Neural cell (in vitro differentiated cells): ENCODE results near the gene FAR2. TPM values are rescaled to one million over a fixed set of nuclear protein-coding genes. Genes with fewer than 3 reads are reported as not detected.
A peak's percentile ranks its signal among the peaks of the same experiment; 100 is the strongest.

Experiments
- H2AFZ ChIP-seq: fragments of 200-600, 300-800 bp; sonication (generic), shearing (Covaris generic); 2 replicates; pipeline ENCODE4 v1.6.0; 2014; ENCODE audit warnings: low read depth, mild to moderate bottlenecking, antibody characterized with exemption, low read length, moderate library complexity
- H3F3A ChIP-seq: fragments of 200-600 bp; shearing (Covaris generic); 2 replicates; pipeline ENCODE4 v1.6.1; 2016; ENCODE audit warnings: mild to moderate bottlenecking, moderate library complexity, mixed read lengths, antibody characterized with exemption, low read length; ENCODE audit not compliant: insufficient read depth, poor library complexity, severe bottlenecking
- H3K27ac ChIP-seq: fragments of 200-600, 300-800 bp; sonication (generic), shearing (Covaris generic); 2 replicates; pipeline ENCODE4 v1.5.1; 2014; ENCODE audit warnings: mild to moderate bottlenecking, low read length, moderate library complexity
- H3K27me3 ChIP-seq: fragments of 300-800, 200-600 bp; sonication (generic), shearing (Covaris generic); 2 replicates; pipeline ENCODE4 v1.6.0; 2014; ENCODE audit warnings: mild to moderate bottlenecking, low read depth, low read length, moderate library complexity; ENCODE audit not compliant: insufficient read depth
- H3K36me3 ChIP-seq: fragments of 300-800, 200-600 bp; sonication (generic), shearing (Covaris generic); 2 replicates; pipeline ENCODE4 v1.5.1; 2014; ENCODE audit warnings: mild to moderate bottlenecking, antibody characterized with exemption, low read length, moderate library complexity; ENCODE audit not compliant: insufficient read depth
- H3K4me2 ChIP-seq: fragments of 300-800, 200-600 bp; sonication (generic), shearing (Covaris generic); 2 replicates; pipeline ENCODE4 v1.6.0; 2014; ENCODE audit warnings: mild to moderate bottlenecking, low read length
- H3K4me3 ChIP-seq: fragments of 300-800, 200-600 bp; sonication (generic), shearing (Covaris generic); 2 replicates; pipeline ENCODE4 v1.5.1; 2014; ENCODE audit warnings: mild to moderate bottlenecking, low read length, moderate library complexity
- H3K79me2 ChIP-seq: fragments of 200-600 bp; shearing (Covaris generic); replicated peaks from 2 replicates; pipeline ENCODE4 v1.6.0; 2014; ENCODE audit warnings: mild to moderate bottlenecking, low read length, moderate library complexity; ENCODE audit not compliant: insufficient read depth
- H3K9ac ChIP-seq: fragments of 300-800, 200-600 bp; sonication (generic), shearing (Covaris generic); 2 replicates; pipeline ENCODE4 v1.6.1; 2016; ENCODE audit warnings: mild to moderate bottlenecking, low read length, mixed read lengths
- H3K9me2 ChIP-seq: fragments of 200-600 bp; shearing (Covaris generic); 2 replicates; pipeline ENCODE4 v1.6.1; 2016; ENCODE audit warnings: mild to moderate bottlenecking, low read length, mixed read lengths; ENCODE audit not compliant: insufficient read depth
- H3K9me3 ChIP-seq: fragments of 200-600, 300-800 bp; sonication (generic), shearing (Covaris generic); 2 replicates; pipeline ENCODE4 v1.6.1; 2016; ENCODE audit warnings: mild to moderate bottlenecking, mixed run types, low read length, moderate library complexity, mixed read lengths
- H4K20me1 ChIP-seq: fragments of 200-600 bp; shearing (Covaris generic); 2 replicates; pipeline ENCODE4 v1.6.1; 2016; ENCODE audit warnings: mild to moderate bottlenecking, mixed run types; ENCODE audit not compliant: insufficient read depth
- CTCF ChIP-seq: fragments of 450-650 bp; IDR thresholded peaks from 2 replicates; pipeline ENCODE4 v1.5.1; 2014; ENCODE audit warnings: antibody characterized with exemption, mild to moderate bottlenecking, moderate library complexity; ENCODE audit not compliant: poor library complexity, severe bottlenecking
- EP300 ChIP-seq: fragments of 450-650 bp; conservative IDR thresholded peaks from 2 replicates; pipeline ENCODE4 v1.6.1; 2014; ENCODE audit warnings: antibody characterized with exemption, mild to moderate bottlenecking, moderate library complexity; ENCODE audit not compliant: poor library complexity, severe bottlenecking
- EZH2 ChIP-seq: fragments of 200-600, 300-800 bp; shearing (Covaris generic), sonication (generic); IDR thresholded peaks from 2 replicates; pipeline ENCODE4 v1.6.1; 2014; ENCODE audit warnings: antibody characterized with exemption, low read length, borderline replicate concordance, mild to moderate bottlenecking; ENCODE audit not compliant: insufficient read depth, poor library complexity, severe bottlenecking
- MXI1 ChIP-seq: fragments of 450-650 bp; conservative IDR thresholded peaks from 2 replicates; pipeline ENCODE4 v1.6.1; 2014; ENCODE audit warnings: antibody characterized with exemption, mild to moderate bottlenecking; ENCODE audit not compliant: poor library complexity, severe bottlenecking
- POLR2AphosphoS5 ChIP-seq: IDR thresholded peaks from 2 replicates; pipeline ENCODE4 v1.6.1; 2012
- RAD21 ChIP-seq: fragments of 450-650 bp; conservative IDR thresholded peaks from 2 replicates; pipeline ENCODE4 v1.6.1; 2014; ENCODE audit warnings: antibody characterized with exemption, mild to moderate bottlenecking, moderate library complexity
- SMC3 ChIP-seq: fragments of 450-650 bp; conservative IDR thresholded peaks from 2 replicates; pipeline ENCODE4 v1.6.1; 2014; ENCODE audit warnings: antibody characterized with exemption, mild to moderate bottlenecking, moderate library complexity; ENCODE audit not compliant: poor library complexity
- TAF1 ChIP-seq: IDR thresholded peaks from 2 replicates; pipeline ENCODE4 v1.6.1; 2012; ENCODE audit warnings: low read depth
- polyA plus RNA-seq: library from polyadenylated mRNA; depleted of rRNA; stranded (reverse); fragments of >200 nt; gene quantifications from 2 replicates; pipeline ENCODE4 v1.2.3, GENCODE V29; 2014
- TF ChIP-seq, protein P1 (sequence below): IDR thresholded peaks from 2 replicates; pipeline ENCODE4 v1.6.1; 2012; ENCODE audit warnings: borderline replicate concordance

The FAR2 gene
- polyA plus RNA-seq, 1 donor from 2014 or later = 0.99 TPM

GRCh38 chr12:29380536-29381523 lies 231.8 kb downstream of the FAR2 start, which contains the start of gene ERGIC2:
Gene ERGIC2 (minus strand): TSS chr12:29381172. CDS start chr12:29371633, 9,539 bp downstream.
- H3K4me3 ChIP-seq = peak within 1 kb of the TSS; percentile 78

DNA sequence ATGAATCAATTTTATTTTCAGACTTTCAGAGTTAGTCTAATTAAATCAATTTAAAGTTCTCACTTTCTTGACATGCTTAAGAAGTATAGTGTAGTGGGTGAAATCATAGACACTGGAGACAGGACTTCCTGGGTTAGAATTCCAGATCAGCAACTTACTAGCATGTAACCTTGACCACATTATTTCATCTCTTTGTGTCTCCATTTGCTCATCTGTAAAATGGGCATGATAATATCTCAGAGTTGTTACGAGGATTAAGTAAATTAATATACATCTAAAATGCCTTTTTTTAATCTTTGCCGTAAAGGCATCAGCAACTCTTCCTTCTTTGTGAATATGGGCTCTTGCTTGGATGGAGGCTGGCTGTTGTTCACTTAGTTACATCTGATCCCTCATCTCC lies 233.2 kb downstream of the FAR2 start:
- Histone ChIP-seq H4K20me1 (no peaks in the 10 kb centered on the region), H3K4me3 (no peak overlapping the region), H3K4me2 (no peak overlapping the region), H3K9me3 (no peaks in the 10 kb centered on the region), H3F3A (no peaks in the 10 kb centered on the region), H3K79me2 (peaks cover 30% of the 10 kb centered on the region), H3K36me3 (no peaks in the 10 kb centered on the region), H3K9ac (no peak overlapping the region), H3K27me3 (no peaks in the 10 kb centered on the region), H2AFZ (no peak overlapping the region), H3K27ac (no peak overlapping the region), H3K9me2 (no peaks in the 10 kb centered on the region)
- no peak for TF ChIP-seq MXI1
- TF ChIP-seq TAF1 = no peak
- no peak for TF ChIP-seq POLR2AphosphoS5
- TF ChIP-seq SMC3 = no peak
- TF ChIP-seq EP300 = no peak
- TF ChIP-seq CTCF = no peak
- no peak for TF ChIP-seq RAD21

More at GRCh38 chr12:29380536-29381523, 231.8 kb downstream of the FAR2 start, which contains the start of gene ERGIC2:
- Histone ChIP-seq H3K36me3 (no peaks in the 10 kb centered on the region), H3K9me2 (no peaks in the 10 kb centered on the region), H3K4me2 (peak within 1 kb of the TSS; percentile 92), H3K9me3 (no peaks in the 10 kb centered on the region), H3K27ac (peak within 1 kb of the TSS; percentile 93), H3F3A (no peaks in the 10 kb centered on the region), H3K9ac (peak within 1 kb of the TSS; percentile 86), H2AFZ (peak within 1 kb of the TSS; percentile 96), H3K79me2 (peaks cover 44% of the 10 kb centered on the region), H3K27me3 (no peaks in the 10 kb centered on the region), H4K20me1 (no peaks in the 10 kb centered on the region)
- TF ChIP-seq TAF1 (peak; percentile 76), MXI1 (peak; percentile 77), CTCF (no peak), SMC3 (peak; percentile 23), EP300 (peak; percentile 54), RAD21 (peak; percentile 38), POLR2AphosphoS5 (peak; percentile 89), EZH2 (no peak)
- TF ChIP-seq, protein P1, sequence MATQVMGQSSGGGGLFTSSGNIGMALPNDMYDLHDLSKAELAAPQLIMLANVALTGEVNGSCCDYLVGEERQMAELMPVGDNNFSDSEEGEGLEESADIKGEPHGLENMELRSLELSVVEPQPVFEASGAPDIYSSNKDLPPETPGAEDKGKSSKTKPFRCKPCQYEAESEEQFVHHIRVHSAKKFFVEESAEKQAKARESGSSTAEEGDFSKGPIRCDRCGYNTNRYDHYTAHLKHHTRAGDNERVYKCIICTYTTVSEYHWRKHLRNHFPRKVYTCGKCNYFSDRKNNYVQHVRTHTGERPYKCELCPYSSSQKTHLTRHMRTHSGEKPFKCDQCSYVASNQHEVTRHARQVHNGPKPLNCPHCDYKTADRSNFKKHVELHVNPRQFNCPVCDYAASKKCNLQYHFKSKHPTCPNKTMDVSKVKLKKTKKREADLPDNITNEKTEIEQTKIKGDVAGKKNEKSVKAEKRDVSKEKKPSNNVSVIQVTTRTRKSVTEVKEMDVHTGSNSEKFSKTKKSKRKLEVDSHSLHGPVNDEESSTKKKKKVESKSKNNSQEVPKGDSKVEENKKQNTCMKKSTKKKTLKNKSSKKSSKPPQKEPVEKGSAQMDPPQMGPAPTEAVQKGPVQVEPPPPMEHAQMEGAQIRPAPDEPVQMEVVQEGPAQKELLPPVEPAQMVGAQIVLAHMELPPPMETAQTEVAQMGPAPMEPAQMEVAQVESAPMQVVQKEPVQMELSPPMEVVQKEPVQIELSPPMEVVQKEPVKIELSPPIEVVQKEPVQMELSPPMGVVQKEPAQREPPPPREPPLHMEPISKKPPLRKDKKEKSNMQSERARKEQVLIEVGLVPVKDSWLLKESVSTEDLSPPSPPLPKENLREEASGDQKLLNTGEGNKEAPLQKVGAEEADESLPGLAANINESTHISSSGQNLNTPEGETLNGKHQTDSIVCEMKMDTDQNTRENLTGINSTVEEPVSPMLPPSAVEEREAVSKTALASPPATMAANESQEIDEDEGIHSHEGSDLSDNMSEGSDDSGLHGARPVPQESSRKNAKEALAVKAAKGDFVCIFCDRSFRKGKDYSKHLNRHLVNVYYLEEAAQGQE = peak; percentile 92
